ENCODE data around the gene ABLIM1.

Gene ABLIM1

GRCh38 chr10:114694752-114695151, 36.7 kb upstream of the ABLIM1 start:
- TF ChIP-seq CTCF (IDR thresholded peaks at IDR 0.05; ENCODE audit: extremely low read depth, missing control alignments) = peak; percentile 57
- peak; percentile 50 for DNase-seq (ENCODE audit: low spot score)

GRCh38 chr10:114694062-114694461, 36.0 kb upstream of the ABLIM1 start:
- no peak for TF ChIP-seq CTCF (IDR thresholded peaks at IDR 0.05; ENCODE audit: extremely low read depth, missing control alignments)
- DNase-seq (ENCODE audit: low spot score) = no peak

GRCh38 chr10:114691442-114691941, 33.4 kb upstream of the ABLIM1 start:
- TF ChIP-seq CTCF (IDR thresholded peaks at IDR 0.05; ENCODE audit: extremely low read depth, missing control alignments) = no peak
- no peak for DNase-seq (ENCODE audit: low spot score)

DNA sequence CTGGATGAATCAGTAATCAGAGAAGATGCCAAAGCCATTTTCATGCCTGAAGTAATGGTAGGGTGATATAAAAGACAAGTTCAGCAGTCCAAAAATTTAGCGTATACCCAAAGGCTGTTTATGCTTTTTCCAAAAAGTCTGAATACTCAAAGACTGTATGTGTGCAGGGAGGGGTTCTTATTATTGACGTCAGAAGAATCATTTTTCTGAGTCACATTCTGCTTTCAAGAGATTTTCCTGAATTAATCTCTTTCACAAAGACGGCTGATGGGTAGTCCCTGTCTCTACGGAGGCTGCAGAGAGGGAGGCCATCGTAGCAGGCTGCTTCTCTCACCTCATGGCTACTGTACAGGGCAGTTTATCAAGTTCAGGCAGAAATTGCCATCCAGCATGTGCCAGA, 30.7 kb upstream of the ABLIM1 start:
- no peak for TF ChIP-seq CTCF (IDR thresholded peaks at IDR 0.05; ENCODE audit: extremely low read depth, missing control alignments)
- DNase-seq (ENCODE audit: low spot score) = no peak

- DNase-seq (ENCODE audit: low spot score) = no peak
- TF ChIP-seq CTCF (IDR thresholded peaks at IDR 0.05; ENCODE audit: extremely low read depth, missing control alignments) = no peak
These were observed 29.4 kb upstream of the ABLIM1 start for GRCh38 chr10:114687459-114687858.

DNA sequence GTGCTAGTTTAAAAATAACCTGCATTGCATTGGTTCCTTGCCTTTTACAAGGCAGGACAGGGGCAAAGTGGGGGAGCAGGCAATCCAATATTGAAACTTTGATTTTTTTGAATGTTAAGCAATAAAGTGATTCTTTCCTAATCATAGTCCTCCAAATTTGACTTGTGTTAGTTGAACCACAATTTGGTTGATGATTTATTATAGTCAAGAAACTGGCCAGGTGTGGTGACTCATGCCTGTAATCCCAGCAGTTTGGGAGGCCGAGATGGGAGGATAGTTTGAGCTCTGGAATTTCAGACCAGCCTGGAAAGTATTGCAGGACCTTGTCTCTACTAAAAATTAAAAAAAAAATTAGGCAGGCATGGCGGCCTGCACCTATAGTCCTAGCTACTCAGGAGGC, 27.9 kb upstream of the ABLIM1 start:
- no peak for TF ChIP-seq CTCF (IDR thresholded peaks at IDR 0.05; ENCODE audit: extremely low read depth, missing control alignments)
- DNase-seq (ENCODE audit: low spot score) = no peak

GRCh38 chr10:114685456-114685855, 27.4 kb upstream of the ABLIM1 start:
- TF ChIP-seq CTCF (IDR thresholded peaks at IDR 0.05; ENCODE audit: extremely low read depth, missing control alignments) = no peak
- DNase-seq (ENCODE audit: low spot score) = no peak
